Natural killer cell (primary cell): Measurements from ENCODE around the gene PFDN4. TPM values are rescaled to one million over a fixed set of nuclear protein-coding genes. Genes with fewer than 3 reads are reported as not detected.

Experiments used
- ATAC-seq, 3 donors: fragments of 150-1000 bp in 2 of 3; fragments of 200-7000 bp in 1 of 3; cut with Tn5 transposase; 1 replicate in 1 of 3; 2 replicates in 2 of 3; pipeline ENCODE4 v1.10.0; 2021; ENCODE audit warnings: mild to moderate bottlenecking in 2 of 3, moderate library complexity in 2 of 3
- DNase-seq, 2 donors: peaks; one replicate each; pipeline versions ENCODE4 v3.0.0 to v3.0.0-alpha.2; 2013 to 2021; ENCODE audit warnings: mixed read lengths in 1 of 2
- H3K27ac ChIP-seq: one replicate; pipeline ENCODE4 v1.5.1; 2013; ENCODE audit warnings: mild to moderate bottlenecking, low read length
- H3K27me3 ChIP-seq: one replicate; pipeline ENCODE4 v1.6.1; 2013; ENCODE audit warnings: low read length; ENCODE audit not compliant: control insufficient read depth, insufficient read depth
- H3K36me3 ChIP-seq: one replicate; pipeline ENCODE4 v1.6.1; 2013; ENCODE audit warnings: low read length; ENCODE audit not compliant: control insufficient read depth, insufficient read depth
- H3K4me1 ChIP-seq: one replicate; pipeline ENCODE4 v1.6.1; 2013; ENCODE audit warnings: low read length; ENCODE audit not compliant: control insufficient read depth, insufficient read depth
- H3K4me3 ChIP-seq: one replicate; pipeline ENCODE4 v1.5.1; 2013; ENCODE audit warnings: low read length
- H3K9me3 ChIP-seq: one replicate; pipeline ENCODE4 v1.6.1; 2013; ENCODE audit warnings: low read length; ENCODE audit not compliant: control insufficient read depth, insufficient read depth
- H3K27ac Mint-ChIP-seq, 2 donors: one replicate each; pipeline ENCODE4 v1.8.0; 2022; ENCODE audit warnings: mild to moderate bottlenecking in 2 of 2, mixed read lengths in 2 of 2, moderate library complexity in 1 of 2
- H3K27me3 Mint-ChIP-seq, 2 donors: one replicate each; pipeline ENCODE4 v1.8.0; 2022; ENCODE audit warnings: low read depth in 2 of 2, mixed read lengths in 2 of 2
- H3K36me3 Mint-ChIP-seq: one replicate; pipeline ENCODE4 v1.8.0; 2022; ENCODE audit warnings: mixed read lengths
- H3K4me1 Mint-ChIP-seq, 2 donors: one replicate each; pipeline ENCODE4 v1.8.0; 2022; ENCODE audit warnings: mixed read lengths in 2 of 2
- H3K4me3 Mint-ChIP-seq: one replicate; pipeline ENCODE4 v1.8.0; 2022; ENCODE audit warnings: mild to moderate bottlenecking, moderate library complexity, mixed read lengths
- H3K9me3 Mint-ChIP-seq, 2 donors: one replicate each; pipeline ENCODE4 v1.8.0; 2022; ENCODE audit warnings: mixed read lengths in 2 of 2
- WGBS: methylation state at CpG from one replicate; pipeline ENCODE4 v1.1.7; 2013; ENCODE audit warnings: missing lambda C conversion rate; ENCODE audit not compliant: insufficient coverage; 5-methylcytosine and 5-hydroxymethylcytosine counted together
- intact Hi-C: fragments of 100-400 bp; cut with micrococcal nuclease; formaldehyde crosslinking; loops from one replicate; pipeline ENCODE4 v1.14.2; 2022
- total RNA-seq, 4 donors: library from RNA; stranded (reverse); fragments of 120-200 nt in 1 of 4; gene quantifications; one replicate each; pipeline versions ENCODE4 v1.2.3 to v1.2.4, GENCODE V29; 2013 to 2022
- TF ChIP-seq, protein P1 (sequence below): fragments of 200-600 bp; IDR thresholded peaks from one replicate; pipeline ENCODE4 v1.8.0; 2022; ENCODE audit warnings: antibody characterized with exemption

Gene PFDN4
- total RNA-seq, 3 donors from 2014 or later (not counting 1 experiment from before 2014, with no cell fraction given): 16.5 to 22.2 (median 17.1) TPM

DNA sequence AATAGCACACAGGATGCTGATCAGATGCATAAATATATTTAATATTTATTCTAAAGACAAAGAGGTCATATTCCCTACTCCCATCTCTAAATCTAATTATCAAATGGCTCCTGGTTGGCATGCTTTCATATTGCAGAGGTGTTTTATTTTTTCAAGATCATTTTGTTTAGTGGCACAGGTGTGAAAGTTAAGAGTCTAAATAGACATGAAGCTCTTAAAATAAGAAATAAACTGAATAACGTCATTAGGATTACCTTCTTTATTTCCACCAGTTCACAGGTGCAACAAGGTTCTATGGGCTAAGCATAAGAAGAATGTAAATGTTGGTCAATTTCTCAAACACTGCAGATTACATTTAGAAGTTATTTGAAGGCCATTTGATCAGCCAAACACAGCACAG, 27.0 kb upstream of the PFDN4 start:
- Histone ChIP-seq H3K36me3 (no peaks in the 10 kb centered on the region), H3K4me1 (no peaks in the 10 kb centered on the region), H3K27me3 (peaks cover 2% of the 10 kb centered on the region), H3K9me3 (no peaks in the 10 kb centered on the region), H3K4me3 (no peak overlapping the region), H3K27ac (no peak overlapping the region)
- Mint-ChIP-seq H3K36me3 (no peaks in the 10 kb centered on the region), H3K27me3 (peaks cover 23 to 72% of the 10 kb centered on the region in 2 donors), H3K27ac (no peak overlapping the region), H3K4me1 (no peaks in the 10 kb centered on the region), H3K9me3 (no peaks in the 10 kb centered on the region), H3K4me3 (no peak overlapping the region)
- TF ChIP-seq, protein P1, sequence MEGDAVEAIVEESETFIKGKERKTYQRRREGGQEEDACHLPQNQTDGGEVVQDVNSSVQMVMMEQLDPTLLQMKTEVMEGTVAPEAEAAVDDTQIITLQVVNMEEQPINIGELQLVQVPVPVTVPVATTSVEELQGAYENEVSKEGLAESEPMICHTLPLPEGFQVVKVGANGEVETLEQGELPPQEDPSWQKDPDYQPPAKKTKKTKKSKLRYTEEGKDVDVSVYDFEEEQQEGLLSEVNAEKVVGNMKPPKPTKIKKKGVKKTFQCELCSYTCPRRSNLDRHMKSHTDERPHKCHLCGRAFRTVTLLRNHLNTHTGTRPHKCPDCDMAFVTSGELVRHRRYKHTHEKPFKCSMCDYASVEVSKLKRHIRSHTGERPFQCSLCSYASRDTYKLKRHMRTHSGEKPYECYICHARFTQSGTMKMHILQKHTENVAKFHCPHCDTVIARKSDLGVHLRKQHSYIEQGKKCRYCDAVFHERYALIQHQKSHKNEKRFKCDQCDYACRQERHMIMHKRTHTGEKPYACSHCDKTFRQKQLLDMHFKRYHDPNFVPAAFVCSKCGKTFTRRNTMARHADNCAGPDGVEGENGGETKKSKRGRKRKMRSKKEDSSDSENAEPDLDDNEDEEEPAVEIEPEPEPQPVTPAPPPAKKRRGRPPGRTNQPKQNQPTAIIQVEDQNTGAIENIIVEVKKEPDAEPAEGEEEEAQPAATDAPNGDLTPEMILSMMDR: no peak
- no CpG with 5 or more reads among the region's 1 CpG for WGBS
- no peak for DNase-seq
- intact Hi-C loops: no loop called here
- no peak for ATAC-seq

DNA sequence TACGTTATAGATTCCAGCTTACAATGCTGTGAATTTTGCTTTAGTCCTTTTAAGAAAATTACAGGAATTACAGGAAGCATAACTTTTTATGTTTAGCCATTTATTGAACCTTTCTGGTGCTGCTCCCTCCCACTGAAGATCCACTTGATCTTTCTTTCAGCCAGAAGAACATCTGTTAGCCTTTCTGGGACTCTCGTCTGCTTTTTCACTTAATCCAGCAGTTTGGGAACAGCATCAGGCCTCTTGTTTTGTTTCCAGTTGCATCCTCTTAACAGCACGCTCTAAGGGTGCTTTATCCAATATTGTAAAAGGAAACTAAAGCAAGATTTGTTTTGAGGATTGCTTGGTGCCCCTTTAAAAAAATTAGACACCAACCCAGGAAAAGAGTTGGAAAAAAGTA, 23.8 kb upstream of the PFDN4 start:
- Mint-ChIP-seq H3K9me3 (no peaks in the 10 kb centered on the region), H3K36me3 (no peaks in the 10 kb centered on the region), H3K4me3 (no peak overlapping the region), H3K4me1 (no peaks in the 10 kb centered on the region), H3K27ac (no peak overlapping the region), H3K27me3 (peaks cover 15 to 53% of the 10 kb centered on the region in 2 donors)
- WGBS: 73% methylated on average over 2 of the region's 3 CpGs
- Histone ChIP-seq H3K4me1 (no peaks in the 10 kb centered on the region), H3K36me3 (no peaks in the 10 kb centered on the region), H3K27ac (no peak overlapping the region), H3K4me3 (no peak overlapping the region), H3K27me3 (peaks cover 2% of the 10 kb centered on the region), H3K9me3 (no peaks in the 10 kb centered on the region)
- ATAC-seq (no peak), DNase-seq (no peak)
- TF ChIP-seq, protein P1: no peak
- intact Hi-C loops: no loop called here

DNA sequence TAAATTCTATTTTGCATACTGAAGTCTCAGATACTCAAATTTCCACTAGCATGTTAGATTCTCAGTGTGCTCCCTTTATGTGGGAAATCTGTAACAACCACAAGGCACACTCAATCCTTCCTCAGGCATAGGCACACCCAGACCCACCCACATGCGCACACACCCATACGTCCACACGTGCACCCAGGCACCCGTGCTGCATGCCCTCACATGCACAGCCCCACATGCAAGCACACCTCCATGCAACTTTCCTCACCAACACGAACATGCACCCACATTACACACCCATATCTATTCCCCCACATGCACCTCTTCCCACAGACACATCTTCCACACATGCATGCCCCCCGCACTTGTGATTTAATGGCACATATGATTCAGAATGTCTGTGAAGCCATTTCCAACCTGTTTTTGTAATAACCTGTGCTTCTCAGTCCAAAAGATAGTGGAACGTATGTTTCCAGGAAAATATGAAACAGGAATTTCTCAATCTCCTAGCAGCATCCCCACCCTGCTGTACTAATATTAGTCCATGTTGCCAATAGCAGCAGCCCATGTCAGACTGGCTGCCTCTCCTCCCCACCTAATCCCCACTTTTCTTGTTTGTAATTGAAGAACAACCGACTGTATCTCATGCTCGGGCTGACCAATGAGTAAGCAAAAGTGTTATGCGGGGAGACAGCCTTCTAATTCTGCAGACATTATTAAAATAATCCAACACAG, 22.8 kb upstream of the PFDN4 start:
- peaks cover 15 to 49% of the 10 kb centered on the region in 2 donors for H3K27me3 Mint-ChIP-seq
- DNase-seq (no peak), ATAC-seq (no peak)
- H3K36me3 Mint-ChIP-seq: no peaks in the 10 kb centered on the region
- TF ChIP-seq, protein P1: no peak
- H3K4me3 Mint-ChIP-seq: no peak overlapping the region
- intact Hi-C loops: no loop called here
- no peaks in the 10 kb centered on the region for H3K4me1 Mint-ChIP-seq
- 84% methylated on average over 10 of the region's 10 CpGs for WGBS
- Histone ChIP-seq H3K27ac (no peak overlapping the region), H3K36me3 (no peaks in the 10 kb centered on the region), H3K4me1 (no peaks in the 10 kb centered on the region), H3K9me3 (no peaks in the 10 kb centered on the region), H3K27me3 (peaks cover 2% of the 10 kb centered on the region), H3K4me3 (no peak overlapping the region)
- H3K9me3 Mint-ChIP-seq: no peaks in the 10 kb centered on the region
- H3K27ac Mint-ChIP-seq: no peak overlapping the region
